ENCODE measurements around the gene ABR.
"Not testable (repeated sequence)": the region's sequence is repeated elsewhere in the genome, so short reads cannot be mapped to it uniquely, and the experiment has no call there.

Gene ABR

DNA sequence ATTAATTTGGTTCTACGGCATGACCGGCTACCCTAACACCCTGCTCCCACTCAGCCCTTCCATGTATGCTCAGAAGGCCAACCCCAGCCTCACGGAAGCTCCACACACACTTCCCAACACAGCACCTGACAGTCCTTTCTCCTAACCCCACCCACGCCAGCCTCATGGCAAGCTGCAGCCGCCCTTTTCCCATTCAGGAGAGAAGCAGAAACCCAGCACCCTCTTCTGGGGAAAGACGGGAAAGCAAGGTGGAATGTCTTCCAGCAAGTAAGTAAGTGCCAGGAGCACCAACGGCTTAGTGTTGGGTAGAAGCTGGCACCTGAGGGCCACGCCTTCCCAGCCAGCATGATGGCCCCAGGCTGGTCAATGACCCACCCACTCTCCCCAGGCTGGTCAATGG lies 32.1 kb downstream of the ABR start:
- peak; percentile 87 for DNase-seq (ENCODE audit: low read depth, low spot score)

DNA sequence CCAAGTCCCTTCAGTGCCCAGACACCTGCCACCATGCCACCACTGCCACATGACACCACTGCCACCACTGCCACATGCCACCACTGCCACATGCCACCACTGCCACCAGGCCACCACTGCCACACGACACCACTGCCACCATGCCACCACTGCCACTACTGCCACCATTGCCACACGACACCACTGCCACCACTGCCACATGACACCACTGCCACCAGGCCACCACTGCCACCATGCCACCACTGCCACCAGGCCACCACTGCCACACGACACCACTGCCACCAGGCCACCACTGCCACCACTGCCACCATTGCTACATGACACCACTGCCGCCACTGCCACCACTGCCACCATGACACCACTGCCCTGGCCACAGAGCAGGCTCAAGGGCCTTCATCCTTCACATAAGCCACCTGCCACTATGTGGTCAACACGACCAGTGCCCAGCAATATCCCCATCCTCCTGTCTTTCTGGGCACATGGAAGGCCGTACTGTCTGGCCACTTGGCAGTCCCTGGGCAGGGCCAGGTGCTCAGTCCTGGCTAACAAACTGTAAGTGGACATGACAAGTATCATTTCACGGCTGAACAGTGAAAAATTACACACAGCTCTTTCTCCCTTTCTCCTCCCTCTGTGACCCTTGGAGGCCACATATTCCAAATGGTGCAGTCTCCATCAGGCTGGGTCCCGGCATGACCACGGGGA lies 33.1 kb downstream of the ABR start:
- no peak for DNase-seq (ENCODE audit: low read depth, low spot score)

DNA sequence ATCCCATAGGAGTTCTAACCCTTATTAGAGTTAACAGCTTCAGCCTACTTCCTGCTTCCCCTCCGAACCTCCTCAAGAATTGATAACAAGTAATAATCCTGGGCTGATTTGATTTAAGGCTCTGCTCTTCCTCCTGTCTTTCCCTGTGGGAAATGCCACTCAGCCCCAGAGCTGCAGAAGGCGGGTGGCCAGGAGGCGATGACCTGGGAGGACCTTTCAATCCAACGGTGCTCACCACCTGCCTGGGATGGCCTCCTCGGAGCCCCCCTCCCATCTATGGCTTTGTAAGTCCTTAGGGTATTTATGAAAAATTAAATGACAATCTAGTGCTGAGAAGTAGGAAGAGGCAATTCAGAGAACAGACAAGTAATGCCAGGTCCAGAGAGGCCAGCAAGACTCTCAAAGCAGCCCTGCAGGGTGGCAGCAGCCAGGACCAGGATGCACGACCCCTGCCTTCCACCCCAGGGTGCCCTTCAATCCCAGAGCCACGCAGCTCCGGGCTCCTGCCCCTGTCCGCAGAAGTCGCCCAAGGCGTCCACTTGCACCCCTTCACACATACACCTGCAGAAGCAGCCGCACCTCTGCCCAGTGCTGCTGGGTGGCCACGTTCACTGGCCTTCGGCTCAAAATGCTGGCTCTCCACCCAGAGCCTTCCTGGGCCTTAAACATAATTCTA lies 34.3 kb downstream of the ABR start:
- DNase-seq (ENCODE audit: low read depth, low spot score) = no peak

DNA sequence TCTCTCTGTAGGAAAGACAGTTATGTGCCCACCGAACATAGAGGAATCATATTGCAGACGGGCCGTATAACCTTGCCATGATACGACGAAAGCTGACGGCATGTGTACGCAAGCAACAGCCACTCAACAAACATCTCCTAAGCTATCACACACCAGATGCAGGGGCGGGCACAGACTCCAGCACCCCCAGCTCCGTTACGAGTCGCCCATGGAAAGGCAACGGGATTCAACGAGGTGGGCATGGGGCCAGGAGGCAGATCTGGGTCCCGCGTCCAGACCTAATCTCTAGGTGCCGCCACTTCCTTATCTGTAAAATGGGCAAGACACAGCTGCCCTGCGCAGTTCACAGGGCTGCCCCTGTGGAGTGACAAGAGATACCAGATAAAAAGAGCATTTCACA lies 35.6 kb downstream of the ABR start:
- DNase-seq (ENCODE audit: low read depth, low spot score) = no peak

DNA sequence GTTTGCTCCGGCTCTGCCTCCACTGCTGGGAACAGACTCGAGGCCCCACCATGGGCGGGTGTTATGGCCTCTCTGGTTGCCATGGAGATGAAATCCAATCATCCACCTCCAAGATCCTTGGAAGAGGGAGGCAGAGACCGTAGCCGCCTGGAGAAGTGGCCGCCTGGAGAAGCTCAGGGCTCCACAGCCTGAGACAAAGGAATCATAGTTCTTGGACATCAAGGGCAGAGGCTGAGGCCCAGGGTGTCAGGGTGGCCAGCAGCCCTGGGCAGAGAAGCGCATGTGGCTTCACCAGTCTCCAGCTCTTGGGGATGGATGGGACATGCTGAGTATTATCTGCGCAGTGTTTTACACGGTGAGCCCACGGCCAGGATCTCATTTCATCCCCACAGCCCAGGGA lies 36.2 kb downstream of the ABR start:
- DNase-seq (ENCODE audit: low read depth, low spot score) = peak; percentile 70

DNA sequence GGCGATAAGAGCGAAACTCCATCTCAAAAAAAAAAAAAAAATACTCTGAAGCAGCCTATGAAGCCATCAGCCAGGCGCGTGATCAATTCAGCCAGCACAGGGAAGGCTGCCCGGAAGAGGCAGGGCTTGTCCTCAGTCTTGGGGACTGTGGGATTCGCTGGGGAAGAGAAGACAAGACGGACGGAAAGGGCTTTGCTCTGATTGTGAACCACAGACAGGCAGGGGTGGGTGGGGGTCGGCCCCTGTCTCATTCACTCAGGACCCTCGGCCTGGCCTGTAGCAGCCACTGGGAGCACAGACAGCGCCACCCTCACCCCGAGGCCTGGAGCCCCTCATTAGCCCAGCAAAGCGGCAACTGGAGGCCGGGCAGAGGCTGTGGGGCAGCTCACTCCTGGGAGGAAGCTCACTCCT lies 37.2 kb downstream of the ABR start:
- no peak for DNase-seq (ENCODE audit: low read depth, low spot score)

DNA sequence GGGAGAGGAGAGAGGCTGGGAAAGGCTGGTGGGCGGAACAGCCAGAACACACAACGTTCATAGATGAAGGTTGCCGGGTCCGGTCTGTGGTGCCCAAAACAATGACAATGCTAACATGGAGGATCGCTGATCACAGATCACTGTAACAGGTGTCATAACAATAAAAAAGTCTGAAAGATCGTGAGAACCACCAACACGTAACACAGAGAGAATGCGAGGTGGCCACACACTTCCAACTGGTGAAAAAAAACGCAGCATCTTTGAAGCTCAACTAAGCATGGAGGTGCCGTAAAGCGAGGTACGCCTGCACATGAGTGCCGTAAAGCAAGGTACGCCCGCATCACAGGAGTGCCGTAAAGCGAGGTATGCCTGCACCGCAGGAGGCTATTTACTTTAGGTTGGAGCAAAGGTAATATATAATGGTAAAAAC lies 42.3 kb downstream of the ABR start:
- peak; percentile 34 for DNase-seq (ENCODE audit: low read depth, low spot score)

DNA sequence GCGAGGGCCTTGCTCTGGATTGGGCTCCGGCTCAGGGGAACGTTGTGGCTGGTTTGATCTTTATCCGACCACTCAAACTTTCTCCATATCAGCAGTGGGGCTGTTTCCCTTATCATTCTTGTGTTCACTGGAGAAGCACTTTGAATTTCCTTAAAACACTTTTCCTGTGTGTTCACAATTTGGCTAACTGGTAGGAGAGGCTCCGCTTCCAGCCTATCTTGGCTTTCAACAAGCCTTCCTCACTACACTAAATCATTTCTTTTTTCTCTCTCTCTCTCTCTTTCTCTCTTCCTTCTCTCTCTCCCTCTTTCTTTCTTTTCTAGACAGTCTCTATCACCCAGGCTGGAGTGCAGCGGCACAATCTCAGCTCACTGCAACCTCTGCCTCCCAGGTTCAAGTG lies 43.0 kb downstream of the ABR start:
- DNase-seq (ENCODE audit: low read depth, low spot score) = no peak

DNA sequence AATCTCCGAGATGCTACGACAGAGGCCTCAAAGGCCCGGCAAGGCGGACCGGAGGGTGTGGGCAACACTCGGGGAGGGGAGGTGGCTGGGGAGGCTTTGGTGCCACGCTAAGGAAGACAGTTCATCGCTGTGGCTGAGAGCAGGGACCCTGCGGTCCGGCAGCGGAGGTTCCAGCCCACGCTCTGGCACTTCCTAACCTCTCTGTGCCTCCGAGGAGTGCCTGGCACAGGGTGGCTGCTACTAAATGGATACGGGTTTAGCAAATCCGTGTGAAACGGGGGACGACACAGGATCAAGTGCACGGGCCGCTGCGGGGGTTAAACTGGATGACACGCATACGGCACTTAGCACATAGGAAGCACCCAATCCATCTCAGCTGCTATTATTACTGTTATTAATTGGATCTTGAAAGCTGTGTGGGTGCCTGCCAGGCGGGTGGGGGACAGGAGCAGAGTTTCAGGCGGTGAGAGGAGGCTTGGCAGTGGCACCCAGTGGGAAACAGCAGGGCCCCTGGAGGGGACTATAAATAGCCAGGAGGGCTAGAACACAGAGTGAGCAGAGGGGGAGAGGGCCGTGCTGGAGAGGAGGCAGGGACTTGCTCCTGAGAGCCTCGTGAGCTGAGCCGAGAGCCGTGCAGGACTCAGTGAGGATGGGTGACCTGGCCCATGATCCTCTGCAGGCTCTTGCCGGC lies 45.0 kb downstream of the ABR start:
- DNase-seq (ENCODE audit: low read depth, low spot score) = no peak

DNA sequence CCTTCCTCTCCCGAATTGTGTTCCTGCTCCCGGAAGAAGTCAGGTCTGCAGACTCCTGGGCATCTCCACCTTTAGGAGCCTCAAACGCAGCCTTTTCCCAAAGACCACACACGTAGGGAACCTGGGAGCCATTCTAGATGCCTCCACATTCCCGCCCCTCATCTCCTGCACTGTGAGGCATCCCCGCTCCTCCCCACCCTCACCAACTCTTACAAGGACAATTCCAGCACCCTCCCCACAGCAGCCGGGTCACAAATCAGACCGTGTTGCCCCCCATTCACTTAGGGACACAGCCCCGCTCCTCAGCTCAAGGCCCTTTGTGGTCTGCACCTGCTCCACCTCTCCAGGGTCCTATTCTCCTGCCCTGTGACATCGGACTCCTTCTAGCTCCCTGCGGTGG lies 49.6 kb downstream of the ABR start:
- no peak for DNase-seq (ENCODE audit: low read depth, low spot score)

DNA sequence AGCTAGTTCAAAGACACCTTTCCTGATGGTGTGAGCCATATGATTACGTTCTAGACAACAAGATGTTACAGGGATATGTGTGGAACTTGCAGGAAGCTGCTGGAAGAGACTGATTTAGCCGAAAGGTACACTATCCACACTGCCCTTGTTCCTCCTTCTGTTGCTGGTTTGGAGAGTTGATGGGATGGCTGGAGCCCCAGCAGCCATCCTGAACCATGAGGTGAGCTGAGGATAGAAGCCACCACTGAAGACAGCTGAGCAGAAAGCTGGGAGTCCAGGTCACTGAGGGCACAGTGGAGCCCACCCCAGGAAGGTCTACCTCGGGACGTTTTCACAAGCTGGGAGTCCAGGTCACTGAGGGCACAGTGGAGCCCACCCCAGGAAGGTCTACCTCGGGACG lies 51.3 kb downstream of the ABR start:
- DNase-seq (ENCODE audit: low read depth, low spot score) = not testable (repeated sequence)

DNA sequence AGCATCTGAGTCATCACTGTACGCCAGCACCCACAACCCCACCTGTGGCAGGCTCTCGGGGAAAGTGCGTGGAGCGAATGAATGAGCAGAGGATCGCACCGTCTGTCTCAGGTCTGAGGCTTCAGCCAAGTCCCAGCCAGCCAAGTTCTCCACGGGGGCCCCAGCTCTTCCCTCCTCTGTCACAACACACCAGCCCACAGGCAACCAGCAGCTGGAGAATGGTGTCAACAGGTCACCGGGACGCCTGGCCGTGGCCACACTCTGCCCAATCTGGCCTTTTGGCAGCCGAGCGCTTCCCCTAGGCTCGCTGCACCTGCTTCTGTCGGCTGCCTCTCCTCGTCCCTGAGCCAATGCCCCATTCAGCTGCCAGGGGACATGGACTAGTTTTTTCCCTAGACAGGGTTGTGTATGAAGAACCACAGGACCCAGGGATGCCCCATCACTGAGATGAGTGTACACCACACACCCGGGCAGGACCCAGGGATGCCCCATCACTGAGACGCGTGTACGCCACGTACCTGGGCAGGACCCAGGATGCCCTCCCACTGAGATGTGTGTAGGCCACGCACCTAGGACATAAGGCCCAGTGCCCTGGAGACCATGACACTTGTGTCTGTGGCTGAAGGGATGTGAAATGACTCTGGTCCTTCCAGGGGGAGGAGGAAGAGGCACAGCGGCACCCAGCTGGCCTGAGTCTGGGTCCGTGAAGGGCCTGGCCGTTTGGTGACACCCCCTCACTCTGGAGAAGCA lies 52.8 kb downstream of the ABR start:
- no peak for DNase-seq (ENCODE audit: low read depth, low spot score)

DNA sequence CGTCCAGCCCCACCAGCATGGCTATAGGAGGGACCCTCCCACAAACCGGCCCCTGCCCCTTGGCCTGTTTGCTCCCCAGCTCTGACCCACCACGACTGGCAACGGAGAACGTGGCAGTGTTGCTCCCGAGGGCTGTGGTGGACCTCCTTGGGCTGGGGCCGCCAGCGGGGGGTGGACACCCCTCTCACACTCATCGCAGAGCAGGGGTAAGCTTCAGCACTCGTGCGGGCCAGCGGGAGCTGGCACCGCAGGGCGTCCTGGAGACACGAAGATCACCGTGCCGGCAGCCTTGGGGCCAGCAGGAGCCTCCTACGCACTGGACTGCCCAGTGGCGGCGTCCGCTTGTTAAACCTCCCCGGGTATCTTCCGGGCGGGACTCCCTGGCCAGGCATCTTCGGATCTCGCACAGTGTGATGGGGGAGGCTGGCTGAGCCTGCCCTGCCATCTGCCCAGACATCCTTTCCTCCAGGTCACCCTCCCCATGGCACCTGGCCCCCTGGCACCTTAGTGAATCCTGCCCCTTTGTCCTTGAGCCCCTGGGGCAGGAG lies 53.5 kb downstream of the ABR start:
- DNase-seq (ENCODE audit: low read depth, low spot score) = no peak

DNA sequence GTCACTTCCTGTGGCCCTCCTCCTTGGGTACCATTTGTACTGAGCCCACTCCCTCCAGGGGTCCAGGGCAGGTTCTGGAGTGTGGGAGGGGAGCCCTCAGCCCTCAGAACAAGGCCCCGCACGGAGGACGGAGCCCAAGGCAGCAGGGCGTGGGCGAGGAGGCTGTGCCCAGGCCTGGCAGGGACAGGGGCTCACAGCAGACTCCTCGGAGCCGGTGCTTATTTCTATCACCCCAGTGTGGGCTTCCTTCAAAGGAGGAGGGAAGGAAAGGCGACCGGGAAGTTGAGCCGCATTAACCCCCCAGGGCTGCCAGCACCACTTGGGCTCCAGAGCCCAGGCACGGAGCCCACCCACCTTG lies 54.0 kb downstream of the ABR start:
- DNase-seq (ENCODE audit: low read depth, low spot score) = no peak

DNA sequence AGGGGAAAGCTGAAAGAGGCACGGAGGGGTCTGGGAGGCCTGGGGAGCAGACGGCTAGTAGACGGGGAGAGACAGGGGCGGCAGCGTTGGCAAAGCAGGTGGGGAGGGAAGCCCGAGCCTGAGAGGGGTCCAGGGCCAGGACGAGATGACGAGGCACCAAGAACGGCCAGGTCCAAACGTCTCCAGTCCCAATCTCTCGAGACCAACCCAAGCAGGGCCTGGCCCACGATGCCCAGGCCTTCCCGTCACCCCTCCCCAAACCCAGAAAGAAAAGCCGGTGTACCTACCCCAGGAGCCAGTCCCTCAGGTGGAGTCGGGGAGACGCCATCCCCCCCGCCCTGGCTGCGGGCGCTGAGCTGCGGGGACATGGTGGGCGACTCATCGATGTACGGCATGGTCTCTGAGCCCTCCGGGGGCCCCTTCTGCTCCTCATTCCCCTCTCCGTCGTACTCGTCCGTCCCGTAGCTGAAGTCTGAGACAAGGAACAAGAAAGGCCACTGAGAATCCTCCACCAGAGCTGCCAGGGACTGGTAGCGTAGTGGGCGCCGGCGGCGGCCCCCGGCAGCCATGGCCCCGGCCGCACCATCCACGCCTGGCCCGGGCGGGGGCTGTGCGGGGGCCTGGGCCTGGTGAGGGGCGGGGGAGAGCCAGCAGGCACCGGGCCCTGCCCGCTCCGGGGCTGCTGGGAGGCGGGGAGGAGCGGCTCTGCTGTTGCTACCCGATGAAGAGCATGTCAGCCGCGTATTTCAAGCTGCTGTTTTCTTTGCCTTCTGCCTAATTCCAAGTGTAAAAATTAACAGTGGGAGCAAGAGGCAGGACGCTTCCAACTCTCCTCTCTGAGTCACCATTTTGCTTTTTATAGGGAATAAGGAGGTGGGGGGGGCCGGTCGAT lies 54.6 kb downstream of the ABR start:
- no peak for DNase-seq (ENCODE audit: low read depth, low spot score)

DNA sequence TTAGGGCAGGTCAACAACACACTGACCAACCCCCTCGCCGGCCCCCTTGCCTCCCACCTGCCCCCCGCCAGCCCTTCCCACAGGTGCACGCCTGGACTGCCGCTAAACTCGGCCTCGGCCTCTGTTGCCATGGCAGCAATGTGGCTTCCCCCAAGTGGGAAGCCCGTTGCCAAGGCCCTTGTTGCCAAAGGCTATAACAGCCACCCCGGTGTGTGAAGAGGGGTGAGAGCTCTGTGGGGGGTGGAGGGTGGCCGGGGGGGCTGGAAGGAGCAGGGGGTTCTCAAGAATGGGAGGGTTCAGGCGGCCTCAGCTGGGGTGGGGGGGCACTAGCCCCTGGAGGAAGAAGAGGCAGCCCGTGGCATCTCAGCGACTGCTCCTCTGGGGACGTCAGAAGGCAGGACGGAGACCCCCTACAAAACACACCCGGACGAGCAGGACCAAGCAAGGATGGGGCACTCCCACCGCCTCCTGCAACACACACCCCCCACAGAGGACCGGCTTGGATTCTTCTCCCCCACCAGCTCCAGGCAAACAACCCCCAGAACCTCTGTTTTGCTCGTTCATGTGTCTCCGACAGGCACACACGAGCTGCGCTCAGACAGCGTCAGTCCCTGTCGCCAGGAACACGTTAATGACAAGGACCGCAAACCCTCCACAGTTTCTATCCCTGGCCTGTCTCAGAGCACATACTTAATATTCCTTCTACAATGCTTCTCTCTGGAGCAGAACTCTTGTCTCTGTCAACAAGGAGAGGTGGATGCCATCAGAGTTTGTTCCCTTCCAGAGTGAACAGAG lies 55.7 kb downstream of the ABR start:
- no peak for DNase-seq (ENCODE audit: low read depth, low spot score)

DNA sequence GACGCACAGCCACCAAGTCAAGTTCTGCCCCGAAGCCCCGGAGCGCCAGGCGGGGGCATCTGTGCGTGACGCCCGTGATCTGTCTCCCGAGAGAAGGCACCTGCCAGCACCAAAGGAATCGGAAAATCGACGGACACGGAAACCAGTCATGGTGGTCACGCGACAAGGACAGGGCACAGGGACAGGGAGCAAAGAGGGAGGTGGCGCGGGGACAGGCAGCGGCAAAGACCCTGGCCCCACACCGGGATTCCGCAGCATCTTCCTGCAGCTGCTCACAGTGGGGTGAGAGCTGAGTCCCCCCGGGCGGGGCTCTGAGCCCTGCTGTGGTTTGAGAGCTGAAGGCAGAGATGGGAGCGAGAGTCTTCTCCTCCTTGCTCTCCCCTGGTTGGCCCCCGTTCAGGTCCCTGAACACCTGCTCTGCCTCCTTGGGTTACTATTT lies 56.4 kb downstream of the ABR start:
- DNase-seq (ENCODE audit: low read depth, low spot score) = no peak

DNA sequence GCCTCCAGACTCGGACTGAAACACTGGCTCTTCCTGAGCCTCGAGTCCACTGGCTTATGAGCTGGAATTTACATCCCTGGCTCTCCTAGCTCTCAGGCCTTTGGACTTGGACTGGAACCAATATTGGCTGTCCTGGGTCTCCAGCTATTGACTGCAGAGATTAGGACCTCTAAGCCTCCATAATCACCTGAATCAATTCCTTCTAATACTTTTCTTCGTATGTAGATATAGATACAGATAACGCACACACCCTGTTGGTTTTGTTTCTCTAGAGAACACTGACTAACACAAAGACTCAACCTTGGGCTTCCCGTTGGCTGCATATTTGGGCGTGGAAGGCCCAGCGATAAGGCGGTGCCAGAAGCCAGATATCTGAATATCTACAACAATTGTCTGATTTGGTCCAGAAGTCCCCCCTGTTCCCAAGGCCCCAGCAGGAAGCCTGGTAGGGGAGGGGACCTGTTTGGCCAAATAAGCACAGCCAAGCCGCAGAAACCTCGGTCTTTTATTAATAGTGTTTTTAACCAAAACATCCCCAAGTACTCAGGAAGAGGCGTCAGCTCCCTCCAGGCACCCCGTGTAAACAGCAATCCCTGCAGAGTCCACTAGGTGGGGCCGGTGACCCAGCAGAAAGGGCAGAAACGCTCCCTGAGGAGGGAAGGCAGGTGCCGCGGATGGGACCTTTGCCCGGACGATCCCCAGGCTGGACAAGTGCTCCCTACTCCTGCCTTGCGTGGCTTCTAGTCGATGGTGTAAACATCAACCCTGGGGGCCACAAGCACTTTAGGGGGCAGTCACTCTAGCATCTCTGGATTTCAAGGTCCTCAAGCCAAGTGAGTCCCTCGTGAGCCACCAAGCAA lies 57.0 kb downstream of the ABR start:
- DNase-seq (ENCODE audit: low read depth, low spot score) = peak; percentile 90

DNA sequence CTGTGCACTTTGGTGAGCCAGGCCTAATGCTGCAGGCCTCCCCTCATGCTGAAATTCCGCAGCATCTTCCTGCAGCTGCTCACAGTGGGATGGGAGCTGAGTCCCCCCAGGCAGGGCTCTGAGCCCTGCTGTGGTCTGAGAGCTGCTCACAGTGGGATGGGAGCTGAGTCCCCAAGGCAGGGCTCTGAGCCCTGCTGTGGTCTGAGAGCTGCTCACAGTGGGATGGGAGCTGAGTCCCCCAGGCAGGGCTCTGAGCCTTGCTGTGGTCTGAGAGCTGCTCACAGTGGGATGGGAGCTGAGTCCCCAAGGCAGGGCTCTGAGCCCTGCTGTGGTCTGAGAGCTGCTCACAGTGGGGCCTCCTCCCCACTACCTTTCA lies 58.4 kb downstream of the ABR start:
- DNase-seq (ENCODE audit: low read depth, low spot score) = not testable (repeated sequence)
